CD4-positive, alpha-beta T cell treated with Interferon alpha-2 for 1 hour (primary cell): ENCODE measurements around the gene NUP98.

Source experiments
- DNase-seq, 2 donors: peaks; one replicate each; pipeline ENCODE4 v3.0.0-alpha.2; 2020 to 2022

The NUP98 gene

DNA sequence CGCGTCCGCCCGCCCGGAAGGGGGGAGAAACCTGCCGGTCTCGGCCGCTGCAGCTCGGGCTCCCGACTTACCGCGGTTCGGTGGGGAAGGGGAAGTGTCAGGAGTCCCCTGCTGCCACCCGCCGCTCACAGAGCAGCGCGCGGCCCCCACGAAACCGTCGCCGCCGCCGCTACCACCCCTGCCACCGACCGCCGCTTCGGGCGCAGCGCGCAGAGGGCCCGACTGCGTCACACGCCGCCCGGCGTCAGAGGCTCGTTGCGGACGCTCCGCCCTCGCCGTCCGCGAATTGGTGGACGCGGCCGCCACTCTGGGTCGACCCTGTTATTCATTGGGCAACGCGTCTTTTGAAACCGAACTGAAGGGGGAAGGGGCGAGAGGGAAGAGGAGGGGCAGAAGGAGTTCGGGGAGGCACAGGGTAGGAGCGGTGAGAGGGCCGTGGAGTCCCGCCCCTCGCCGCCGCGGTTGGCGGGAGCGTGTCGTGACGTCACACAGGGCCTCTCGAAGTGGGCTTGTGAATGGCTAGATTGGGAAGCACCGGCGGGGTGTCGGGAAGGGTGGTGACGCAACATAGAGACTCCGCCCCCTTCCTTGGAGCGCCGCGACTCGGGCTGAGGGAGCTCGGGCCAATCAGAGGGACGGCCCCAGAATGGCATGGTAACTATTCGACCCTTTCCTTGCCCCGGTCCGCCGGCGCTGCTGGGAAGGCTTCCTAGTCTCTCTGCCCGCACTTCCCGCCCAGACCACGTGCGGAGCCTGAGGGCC is at the start of gene NUP98:
Gene NUP98 (minus strand): TSS at position 226 of the 762 bp plus-strand sequence. CDS start 15,437 bp downstream, outside the sequence.
- peak; percentile 100 for DNase-seq

DNA sequence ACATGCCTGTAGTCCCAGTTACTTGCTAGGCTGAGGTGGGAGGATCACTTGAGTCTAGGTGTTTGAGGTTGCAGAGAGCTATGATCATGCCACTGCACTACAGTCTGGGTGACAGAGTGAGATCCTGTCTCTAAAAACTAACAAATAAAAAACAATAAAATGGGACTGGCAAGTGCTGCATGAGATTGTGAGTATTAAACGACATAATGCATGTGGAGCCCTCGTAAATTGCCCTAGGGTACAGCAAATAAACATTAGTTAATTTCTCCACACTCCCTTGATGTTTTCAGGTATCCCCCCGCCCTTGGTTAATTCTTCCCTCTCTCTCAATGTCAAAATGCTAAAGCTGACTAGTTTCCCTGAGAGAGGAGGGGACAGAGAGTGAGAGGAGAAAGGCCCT is 48.3 kb upstream of the NUP98 start:
- no peak for DNase-seq

DNA sequence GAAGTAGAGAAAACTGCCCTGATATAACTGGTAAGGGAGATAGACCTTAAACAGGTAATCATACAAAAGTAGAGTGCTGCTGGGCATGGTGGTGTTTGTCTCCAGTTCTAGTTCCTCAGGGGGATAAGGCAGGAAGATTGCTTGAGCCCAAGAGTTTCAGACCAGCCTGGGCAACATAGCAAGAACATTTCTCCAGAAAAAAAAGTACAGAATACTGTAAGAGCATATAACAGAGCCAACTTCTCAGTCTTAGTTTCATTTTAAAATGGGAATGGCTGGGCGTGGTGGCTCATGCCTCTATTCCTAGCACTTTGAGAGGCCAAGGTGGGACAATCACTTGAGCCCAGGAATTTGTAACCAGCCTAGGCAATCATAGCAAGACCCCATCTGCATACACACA is 47.9 kb upstream of the NUP98 start:
- no peak for DNase-seq

DNA sequence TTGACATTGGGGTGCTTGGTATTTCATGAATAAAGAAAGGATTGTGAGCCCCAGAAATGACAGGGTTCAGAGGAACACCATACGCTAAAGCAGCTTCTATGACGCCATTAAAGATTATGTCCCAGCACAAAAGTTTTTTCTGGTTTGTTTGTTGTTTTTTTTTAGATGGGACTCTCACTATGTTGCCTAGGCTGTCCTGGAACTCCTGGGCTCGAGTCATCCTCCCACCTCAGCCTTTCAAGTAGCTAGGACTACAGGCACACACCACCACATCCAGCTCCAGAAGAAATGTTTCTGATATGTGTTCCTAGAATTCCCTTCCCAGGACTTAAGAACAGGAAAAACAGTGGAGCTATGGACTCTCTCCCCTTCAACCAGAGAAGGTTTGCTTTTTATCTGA is 46.0 kb upstream of the NUP98 start:
- no peak for DNase-seq

DNA sequence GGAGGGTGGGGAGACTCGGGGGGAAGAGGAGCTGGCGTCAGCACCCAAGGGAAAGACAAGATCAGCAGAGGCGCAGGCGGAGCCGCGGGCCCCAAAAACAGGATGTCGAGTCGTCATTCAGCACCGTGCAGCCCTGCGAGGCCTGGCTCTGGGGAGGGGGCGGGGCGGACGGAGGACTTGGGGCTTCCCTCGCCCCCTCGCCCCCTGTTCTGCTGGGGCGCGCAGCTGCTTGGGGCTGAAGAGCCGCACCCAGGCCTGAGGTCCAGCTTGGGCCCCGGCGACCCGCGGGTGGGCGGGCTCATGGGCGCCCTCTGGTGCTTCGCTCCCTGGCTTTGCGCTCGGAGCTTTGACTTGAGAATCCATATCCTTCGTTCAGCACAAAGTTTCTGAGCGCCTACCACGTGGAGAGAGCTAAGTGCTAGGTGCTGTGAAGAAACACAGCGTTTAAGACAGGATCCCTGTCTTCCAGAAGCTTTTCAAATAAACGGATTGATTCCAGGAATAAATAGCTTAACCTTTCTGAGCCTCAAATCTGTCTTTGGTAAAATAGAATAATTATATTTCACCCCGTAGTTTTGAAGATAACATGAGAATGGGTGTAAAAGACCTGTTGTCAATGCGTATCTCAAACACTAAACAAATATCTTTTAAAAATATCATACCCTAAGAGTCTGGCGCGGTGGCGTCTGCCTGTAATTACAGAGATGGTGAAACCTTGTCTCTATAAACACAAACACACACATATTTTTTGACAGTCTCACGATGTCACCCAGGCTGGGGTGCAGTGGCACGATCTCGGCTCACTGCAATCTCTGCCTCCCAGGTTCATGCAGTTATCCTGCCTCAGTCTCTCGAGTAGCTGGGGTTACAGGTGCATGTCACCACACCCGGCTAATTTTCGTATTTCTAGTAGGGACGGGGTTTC is 44.3 kb upstream of the NUP98 start:
- DNase-seq: peak; percentile 94 to 96

DNA sequence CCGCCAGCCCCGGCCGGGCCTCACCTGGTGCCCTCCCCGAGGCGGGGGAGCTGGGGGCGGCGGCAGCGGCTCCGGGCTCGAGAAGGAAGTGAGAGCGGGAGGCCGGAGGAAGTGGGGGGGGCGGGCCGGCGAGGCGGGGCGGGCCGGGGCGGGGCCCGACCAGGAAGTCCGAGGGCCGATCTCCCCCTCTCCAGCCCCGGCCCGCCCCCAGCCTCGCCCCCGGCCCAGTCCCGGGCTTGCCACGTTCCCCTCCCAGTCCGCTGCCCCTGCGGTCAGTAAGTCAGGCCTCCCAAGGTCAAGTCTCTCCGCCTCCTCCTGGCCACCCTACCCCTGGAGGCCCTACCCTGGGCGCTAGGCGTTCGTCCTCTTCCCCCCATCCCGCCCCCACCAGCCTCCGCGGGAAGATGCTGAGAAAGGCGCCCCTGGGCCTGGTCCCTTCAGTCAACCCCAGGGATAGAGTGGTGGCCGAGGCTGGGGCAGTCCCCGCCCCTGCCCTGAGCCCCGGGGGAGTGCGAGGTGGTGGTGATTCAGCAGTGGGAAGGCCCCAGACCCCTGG is 43.6 kb upstream of the NUP98 start, which contains the start of gene RHOG:
Gene RHOG (minus strand): TSS at position 90 of the 556 bp plus-strand sequence. CDS start 12,821 bp downstream, outside the sequence.
- no peak for DNase-seq

DNA sequence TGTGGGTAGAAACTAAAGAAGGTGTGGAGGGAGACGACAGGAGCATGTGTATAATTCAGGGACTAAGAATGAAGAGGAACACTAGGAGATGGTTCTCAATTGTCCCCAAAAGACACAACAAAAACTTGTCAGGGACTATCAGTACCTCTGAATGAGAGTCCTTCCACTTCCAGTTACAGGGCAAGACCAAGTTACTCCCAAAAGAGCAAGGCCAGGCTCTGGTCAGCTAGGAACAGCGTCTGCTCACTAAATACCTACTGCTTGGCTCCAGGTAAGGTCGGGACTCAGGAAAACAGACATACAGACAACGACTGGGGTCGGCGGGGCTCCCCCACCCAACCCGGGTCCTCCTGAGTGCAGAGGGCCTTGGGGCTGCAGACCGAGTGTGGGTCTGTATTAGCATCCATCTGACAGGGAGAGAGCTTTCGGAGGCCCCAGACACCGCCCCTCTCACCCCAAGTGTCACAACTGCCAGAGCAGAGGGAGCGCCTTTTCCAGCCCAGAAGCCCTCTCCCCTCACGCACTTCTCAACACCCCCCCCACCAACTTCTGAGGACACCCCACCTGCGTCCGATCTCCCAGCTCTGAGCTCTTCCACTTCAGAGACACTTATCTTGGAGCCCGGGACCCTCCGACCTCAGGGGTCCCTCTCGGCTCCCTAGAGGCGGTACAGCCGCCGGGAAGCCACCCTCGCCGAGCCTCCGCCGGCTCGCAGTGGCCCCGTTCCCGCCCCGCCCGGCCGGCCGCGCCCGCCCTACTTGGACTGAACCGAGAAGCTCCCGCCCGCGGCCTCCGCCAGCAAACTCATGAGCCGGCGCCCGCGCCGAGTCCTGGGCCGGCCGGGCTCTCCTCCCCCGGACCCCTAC is 42.9 kb upstream of the NUP98 start:
- peak in 1 of 2 donors; percentile 41 for DNase-seq

DNA sequence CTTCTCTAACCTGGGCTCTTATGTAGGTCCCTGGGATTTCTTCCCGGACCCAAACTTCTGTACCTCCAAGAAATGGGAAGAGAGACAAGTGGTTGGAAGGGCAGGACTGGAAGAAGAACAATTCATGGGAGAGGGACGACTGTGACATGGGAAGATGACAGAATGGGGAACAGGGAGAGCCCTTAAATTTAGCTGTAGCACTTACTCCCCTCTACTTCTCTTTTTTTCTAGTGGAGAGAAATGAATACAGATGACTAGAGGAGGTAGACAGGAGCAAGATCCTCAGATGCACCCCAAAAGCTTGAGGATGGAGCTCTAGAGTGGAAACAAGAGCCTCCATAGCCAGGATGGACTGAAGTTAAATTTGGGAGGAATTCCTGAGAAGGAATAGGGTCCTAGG is 41.1 kb upstream of the NUP98 start:
- DNase-seq: no peak

DNA sequence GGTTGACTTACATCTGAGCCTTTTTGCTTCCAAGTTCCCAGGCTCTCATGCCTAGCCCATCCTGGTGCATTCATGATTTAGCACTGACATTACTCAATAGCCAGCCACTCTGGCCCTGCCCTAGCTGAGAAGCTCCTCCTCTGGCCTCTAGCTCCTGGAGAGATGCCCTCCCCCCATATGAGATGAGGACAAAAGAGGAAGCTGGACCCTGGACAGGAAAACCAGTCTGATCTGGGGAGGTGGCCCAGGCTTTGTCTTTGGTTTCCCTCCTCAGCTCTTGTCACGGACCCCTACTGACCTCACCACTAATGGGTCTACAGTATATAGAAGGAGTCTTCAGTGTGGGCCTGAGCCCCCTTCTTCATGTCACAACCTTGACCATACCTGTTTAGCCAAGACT is 40.4 kb upstream of the NUP98 start:
- peak in 1 of 2 donors; percentile 58 for DNase-seq

DNA sequence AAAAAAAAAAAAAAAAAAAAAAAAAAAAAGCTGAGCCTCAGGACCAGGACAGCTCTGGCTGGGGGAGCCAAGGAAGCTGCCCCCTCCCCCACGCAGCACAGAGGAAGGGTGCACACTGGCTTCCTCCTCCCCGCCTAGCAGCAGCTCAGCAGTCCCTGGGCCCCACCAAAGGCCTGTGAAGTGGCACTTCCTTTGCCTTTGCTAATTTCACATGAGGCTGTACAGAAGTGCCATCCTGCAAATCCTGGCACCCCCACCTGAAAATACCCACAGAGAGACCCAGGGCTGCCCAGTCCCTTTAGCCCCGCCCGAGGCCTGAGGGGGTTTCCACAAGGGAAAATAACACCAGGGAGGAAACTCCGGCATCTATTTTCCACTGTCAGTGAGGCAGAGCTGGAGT is 39.5 kb upstream of the NUP98 start:
- DNase-seq: peak; percentile 46 to 67

DNA sequence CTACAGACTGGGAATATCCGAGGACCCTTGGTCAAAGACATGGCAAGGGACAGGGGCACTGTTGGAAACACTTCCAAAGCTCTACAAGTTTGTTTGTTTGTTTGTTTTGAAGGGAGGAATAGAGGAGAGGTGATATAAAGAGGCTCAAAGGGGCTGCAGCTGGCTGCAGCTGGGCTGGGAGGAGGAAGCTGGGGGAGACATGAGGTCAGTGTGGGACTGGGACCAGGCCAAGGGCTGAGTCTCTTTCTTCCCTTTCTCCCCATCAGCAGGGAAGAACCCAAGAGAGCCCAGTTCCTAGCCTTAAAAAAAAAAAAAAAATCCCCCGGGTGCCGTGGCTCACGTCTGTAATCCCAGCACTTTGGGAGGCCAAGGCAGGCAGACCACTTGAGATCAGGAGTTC is 38.4 kb upstream of the NUP98 start:
- no peak for DNase-seq

DNA sequence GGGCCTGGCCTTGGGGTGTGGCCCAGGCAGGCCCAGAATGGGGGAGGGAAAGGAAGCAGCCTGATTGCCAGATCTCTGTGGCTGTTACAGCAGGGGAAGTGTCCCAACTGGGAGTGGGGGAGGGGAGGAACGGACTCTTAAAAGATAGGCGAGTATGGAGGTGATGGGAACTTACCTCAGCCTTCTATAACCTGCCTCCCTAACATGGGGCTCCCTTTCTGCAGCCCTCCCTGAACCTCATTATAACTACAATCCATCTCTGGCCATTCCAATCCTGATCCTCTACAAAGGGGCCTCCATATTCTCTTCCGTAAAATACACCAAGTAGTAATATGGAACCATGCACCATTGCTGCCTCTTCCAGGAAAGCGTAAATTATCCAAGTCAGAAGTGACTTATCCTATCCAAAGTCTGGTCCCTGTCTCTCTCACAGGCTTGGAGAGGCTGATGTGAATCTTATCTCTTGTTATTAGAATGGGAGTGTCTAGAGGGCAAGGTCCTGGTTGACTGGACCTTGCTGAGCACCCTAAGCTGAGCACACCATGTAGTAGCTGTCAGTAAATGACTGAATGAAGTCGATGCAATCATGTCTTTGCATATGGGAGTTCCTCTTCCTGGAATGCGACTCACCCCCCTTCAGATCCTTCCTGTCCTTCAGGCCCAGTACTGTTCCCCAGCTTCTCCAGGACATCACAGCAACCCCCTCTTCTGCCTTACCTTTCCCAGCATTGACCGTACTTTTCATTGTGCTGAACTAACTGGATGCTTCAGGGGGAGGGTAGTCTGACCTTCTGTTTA is 37.5 kb upstream of the NUP98 start:
- DNase-seq: peak; percentile 36 to 46

DNA sequence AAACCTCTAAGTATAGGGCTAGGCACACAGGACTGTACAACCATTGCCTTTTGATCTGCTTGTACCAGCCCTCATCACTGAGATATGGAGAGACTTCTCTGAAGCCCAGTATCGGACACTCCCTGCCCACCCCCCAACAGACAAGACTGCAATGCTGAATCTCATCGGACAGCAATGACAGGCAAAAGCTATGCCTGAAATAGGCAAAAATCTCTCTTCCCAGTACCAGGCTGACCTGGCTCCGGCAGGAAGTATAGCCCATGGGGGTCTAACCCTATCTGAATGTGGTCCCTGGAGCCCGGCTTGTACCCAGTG is 37.0 kb upstream of the NUP98 start:
- DNase-seq: no peak

DNA sequence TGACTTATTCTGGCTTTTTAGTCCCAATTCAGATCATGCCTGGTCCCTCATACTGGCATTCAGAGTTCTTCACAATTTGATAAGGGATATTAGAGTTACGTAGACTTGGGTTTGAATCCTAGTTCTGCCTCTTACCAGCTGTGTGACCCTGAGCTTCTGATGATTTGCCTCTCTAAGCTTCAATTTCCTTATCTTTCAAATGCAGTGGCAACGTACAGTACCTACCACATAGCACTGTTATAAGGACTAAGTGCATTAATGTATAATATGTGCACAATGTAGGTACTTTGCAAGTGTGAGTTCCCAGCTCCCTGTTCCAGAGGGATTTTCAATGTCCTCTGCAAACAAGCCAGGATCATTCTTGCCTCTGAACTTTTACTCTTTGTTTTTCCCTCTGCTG is 36.1 kb upstream of the NUP98 start:
- DNase-seq: no peak

DNA sequence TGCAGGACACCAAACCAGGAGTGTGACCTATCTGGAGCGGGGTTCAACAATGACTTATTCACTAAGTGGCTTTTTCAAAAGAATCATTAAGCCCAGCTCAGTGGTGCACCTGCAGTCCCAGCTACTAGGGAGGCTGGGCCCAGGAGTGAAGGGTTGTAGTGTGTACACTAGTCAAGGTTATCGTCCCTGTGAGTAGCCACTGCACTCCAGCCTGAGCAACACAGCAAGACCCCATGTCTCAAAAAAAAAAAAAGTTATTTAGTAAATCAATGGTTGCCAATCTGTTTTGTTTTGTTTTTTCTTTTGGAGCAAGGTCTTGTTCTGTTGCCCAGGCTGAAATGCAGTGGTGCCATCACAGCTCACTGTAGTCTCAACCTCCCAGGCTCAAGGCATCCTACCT is 35.5 kb upstream of the NUP98 start:
- DNase-seq: no peak

DNA sequence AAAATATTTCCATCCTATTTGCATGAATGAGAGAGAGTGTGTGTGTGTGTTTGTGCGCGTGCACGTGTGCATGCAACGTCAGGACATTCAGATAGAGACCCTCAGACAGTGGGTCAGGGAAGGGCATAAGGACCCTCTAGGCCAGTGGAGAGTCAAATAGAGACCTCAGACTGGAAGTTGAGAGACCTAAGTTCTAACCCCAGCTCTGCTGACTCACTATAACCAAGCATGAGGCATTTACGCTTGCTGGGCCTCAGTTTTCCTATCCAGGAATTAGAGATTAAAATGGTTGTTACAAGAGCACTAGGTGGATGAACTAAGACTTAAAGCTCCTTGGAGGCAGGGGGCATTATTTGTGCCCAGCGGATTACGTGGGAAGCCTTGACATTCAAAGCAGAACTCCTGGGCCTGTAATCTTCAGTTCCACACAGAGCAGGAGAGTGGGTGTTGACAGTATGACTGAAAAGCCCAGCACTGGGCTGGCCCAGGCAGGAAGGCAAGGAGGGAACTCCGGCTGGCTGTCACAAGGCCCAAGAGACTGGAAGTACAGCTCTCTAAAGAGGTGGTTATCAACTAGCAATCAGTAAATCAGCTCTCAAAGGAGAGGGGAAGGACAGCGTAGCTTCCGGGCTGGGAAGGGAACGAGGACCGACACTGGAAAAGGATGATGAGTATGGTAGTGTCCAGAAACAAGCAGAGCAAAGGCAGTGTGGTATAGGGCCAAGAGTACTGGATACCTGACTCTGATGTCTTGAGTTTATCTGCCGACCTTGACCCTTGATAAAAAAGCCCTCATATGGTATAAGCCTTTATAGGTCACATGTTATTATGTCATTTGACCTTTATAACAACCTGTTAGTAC is 34.3 kb upstream of the NUP98 start:
- DNase-seq: no peak

DNA sequence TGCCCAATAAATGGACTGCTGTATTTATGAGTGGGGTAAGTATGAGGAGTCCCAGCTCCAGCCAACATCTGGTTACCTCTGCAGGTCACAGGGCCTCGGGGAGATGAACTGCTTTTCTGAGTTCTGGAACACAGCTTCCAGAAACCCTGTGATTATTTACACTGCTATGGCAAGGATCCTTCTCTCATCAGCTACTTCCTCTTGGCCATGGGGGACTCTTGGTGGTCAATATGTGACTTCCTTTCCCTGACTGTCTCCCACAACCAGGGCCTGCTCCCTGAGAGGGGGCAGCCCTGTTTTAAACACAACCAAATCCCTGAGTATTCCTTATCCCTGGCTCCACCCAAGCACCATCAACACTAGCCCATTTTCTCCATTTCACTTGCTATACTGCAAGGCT is 33.4 kb upstream of the NUP98 start:
- DNase-seq: no peak

DNA sequence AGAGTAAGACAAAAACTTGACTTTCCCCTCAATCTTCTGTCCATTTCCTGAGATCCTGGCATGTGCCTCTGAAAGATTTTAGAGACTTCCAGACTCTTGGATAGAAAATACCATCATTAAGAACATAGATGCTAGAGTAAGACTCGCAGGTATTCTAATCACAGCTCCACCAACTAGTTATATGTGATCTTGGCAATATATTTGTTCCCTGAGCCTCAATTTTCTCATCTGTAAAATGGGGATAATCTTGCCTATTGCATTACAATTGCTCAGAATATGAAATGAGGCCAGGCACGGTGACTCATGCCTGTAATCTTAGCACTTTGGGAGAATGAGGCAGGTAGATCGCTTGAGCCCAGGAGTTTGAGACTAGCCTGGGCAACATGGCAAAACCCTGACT is 32.7 kb upstream of the NUP98 start:
- DNase-seq: no peak

DNA sequence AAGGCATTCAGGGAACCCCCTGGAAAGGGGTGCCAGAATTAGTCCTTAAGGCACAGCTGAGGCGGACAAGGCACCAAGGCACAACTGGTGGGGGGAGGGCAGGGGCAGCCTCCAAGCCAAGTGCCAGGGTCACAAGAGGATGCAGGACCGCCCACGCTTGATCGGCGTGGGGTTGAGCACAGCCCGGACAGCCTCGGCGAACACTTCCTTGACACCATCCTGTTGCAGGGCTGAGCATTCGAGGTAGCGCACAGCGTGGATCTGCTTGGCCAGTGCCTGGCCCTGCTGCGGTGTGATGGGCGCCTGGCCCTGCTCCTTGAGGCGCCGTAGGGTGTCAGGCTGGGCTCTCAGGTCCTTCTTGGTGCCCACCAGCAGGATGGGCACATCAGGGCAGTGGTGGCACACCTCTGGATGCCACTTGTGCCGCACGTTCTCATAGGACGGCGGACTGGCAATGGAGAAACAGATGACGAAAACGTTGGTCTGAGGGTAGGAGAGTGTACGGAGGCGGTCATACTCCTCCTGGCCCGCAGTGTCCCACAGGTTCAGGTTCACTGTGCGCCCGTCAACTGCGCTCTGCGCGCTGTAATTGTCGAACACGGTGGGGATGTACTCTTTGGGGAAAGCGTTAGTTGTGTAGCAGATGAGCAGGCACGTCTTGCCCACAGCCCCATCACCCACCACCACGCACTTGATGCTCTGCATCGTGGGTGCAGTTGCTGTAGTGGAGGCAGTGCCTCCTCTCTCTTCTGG is 30.3 kb upstream of the NUP98 start:
- no peak for DNase-seq

DNA sequence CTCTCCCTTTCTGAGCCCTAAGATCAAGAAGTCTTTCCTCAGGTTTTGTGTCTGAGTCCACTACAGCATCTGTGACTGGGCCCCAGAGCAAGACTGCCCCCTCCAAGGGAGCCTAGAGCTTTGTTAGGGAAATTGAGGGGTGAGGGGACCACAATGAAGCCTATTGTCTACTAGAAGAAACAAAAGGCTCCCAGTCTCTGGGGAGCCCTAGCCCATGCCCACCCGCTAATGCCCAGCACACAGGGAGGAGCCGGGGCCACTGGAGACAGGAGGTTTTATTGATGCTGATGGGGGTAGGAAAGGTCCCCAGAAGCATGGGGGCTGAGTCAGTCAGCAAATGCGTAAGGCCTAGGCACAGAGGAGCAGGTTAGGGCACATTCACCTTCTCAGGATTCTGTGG is 29.4 kb upstream of the NUP98 start:
- DNase-seq: no peak
